ENCODE data around the gene CFAP45. TPM values are rescaled to one million over a fixed set of nuclear protein-coding genes. Genes with fewer than 3 reads are reported as not detected.

Gene CFAP45
- total RNA-seq, 2 experiments from 2014 or later: 1.3 to 1.6 TPM

DNA sequence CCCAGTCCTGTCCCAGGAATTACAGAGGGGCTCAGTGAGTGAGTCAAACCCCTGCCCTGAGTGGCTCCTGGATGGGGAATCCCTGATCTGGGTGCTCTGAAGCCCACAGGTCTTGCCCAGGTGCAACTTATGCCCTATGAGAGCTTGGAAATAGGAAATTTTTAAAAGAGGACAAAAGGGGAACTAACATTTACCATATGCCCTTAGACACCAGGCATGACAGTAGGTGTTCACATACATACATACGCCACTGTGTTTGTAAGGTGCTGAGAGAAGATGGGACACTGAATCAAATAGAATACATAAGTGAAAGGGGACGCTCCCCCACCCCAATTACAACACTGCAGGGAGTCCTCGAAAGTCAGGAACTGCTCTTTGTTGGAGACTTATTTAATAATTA is 1.4 kb downstream of the CFAP45 start:
- no peaks in the 10 kb centered on the region for H3K36me3 Mint-ChIP-seq
- peaks cover 4% of the 10 kb centered on the region for H3K27me3 Mint-ChIP-seq
- CTCF ChIA-PET: no interaction called here
- ATAC-seq: no peak
- no peak overlapping the region for H3K27ac Mint-ChIP-seq
- H3K4me3 Mint-ChIP-seq: no peak overlapping the region
- H3K9me3 Mint-ChIP-seq (ENCODE audit: low read depth): no peaks in the 10 kb centered on the region
- DNase-seq: no peak
- no peaks in the 10 kb centered on the region for H3K4me1 Mint-ChIP-seq

DNA sequence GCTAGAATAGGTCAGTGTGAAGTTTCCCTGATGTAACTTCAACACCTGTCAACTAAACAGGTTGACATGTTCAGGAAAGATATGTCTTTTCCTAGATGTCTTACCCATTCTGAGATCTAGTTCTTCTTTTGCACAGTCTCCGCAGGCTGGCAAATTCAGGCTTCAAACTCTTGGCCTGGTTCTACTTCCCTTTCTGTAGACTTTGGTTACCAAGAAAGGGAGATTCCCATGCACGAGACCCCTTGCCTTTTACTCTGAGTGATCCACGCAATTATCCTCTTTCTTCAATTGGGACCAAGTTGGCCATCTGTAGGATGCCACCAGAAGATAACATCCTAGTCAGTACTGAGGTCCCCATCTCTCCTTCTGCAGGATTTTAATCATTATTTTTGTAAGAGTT is 2.0 kb downstream of the CFAP45 start:
- Mint-ChIP-seq H3K9me3 (ENCODE audit: low read depth) (no peaks in the 10 kb centered on the region), H3K36me3 (no peaks in the 10 kb centered on the region), H3K27ac (no peak overlapping the region), H3K27me3 (peaks cover 4% of the 10 kb centered on the region), H3K4me1 (no peaks in the 10 kb centered on the region), H3K4me3 (no peak overlapping the region)
- DNase-seq (no peak), ATAC-seq (no peak)
- CTCF ChIA-PET: no interaction called here

DNA sequence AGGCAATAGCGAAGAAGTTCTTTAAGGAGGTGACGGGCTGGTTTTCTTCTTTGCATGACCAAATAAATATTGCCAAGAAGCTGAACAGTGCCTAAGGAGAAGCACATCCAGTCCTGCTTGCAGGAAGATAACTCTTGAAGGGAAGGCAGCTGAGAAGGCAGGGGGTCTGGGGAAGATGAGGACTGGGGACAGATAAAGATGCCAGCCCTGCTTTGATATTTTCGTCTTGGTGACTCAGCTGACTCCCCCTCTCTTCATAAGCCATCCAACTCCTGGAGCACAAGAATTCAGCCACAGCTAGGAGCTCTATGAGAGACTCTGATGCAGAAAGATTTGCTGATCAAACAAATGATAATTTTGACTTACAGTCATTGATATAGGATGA is 3.4 kb downstream of the CFAP45 start:
- no peaks in the 10 kb centered on the region for H3K36me3 Mint-ChIP-seq
- peaks cover 4% of the 10 kb centered on the region for H3K27me3 Mint-ChIP-seq
- no peak for DNase-seq
- H3K27ac Mint-ChIP-seq: no peak overlapping the region
- H3K4me3 Mint-ChIP-seq: no peak overlapping the region
- H3K9me3 Mint-ChIP-seq (ENCODE audit: low read depth): no peaks in the 10 kb centered on the region
- CTCF ChIA-PET: interaction anchor here (1.1 to 13.6 kb wide), 5 partner anchors 48 to 111 kb away, joined by 4 to 430 read pairs (median 39); partner anchors contain the start of genes FCRL6 and IGSF9
- H3K4me1 Mint-ChIP-seq: peaks cover 2% of the 10 kb centered on the region
- no peak for ATAC-seq

DNA sequence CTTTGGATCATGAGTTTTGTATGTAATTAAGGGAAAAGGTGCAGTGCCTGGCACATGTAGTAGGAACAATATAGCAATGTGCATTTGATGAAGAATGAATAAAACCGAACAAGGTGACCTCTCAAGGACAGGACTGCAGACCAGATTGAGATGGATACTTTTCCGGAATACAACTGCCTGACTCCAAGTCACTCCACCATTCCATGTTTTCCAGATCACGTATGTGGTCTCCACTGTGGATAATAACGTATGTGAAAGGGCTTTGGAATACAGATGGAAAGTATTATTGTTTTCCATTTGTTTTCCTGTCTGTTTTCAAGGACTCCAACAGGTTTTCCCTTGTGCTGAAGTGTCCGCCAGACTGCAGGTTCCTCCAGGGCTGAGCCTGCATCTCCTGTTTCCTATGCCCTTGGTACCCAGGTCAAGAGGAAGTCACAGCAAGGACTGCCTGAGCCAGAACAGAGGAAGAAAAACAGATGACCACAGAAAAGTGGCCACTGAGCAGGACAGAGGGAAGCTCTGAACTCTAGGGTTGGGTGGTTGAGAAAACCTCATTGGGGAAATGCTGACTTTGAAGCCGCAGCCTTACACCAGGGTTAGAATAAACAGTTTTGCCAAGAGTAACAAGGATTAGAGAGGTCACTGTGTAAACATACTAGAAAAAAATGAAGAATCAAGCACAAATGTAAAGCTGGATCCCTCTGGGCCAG is 4.0 kb downstream of the CFAP45 start:
- no peaks in the 10 kb centered on the region for H3K9me3 Mint-ChIP-seq (ENCODE audit: low read depth)
- no peak overlapping the region for H3K27ac Mint-ChIP-seq
- CTCF ChIA-PET: interaction anchor here (1.0 to 13.6 kb wide), 5 partner anchors 49 to 111 kb away, joined by 3 to 430 read pairs (median 39); partner anchors contain the start of genes FCRL6 and IGSF9
- no peak overlapping the region for H3K4me3 Mint-ChIP-seq
- H3K27me3 Mint-ChIP-seq: peaks cover 4% of the 10 kb centered on the region
- H3K4me1 Mint-ChIP-seq: peaks cover 4% of the 10 kb centered on the region
- ATAC-seq (no peak), DNase-seq (no peak)
- no peaks in the 10 kb centered on the region for H3K36me3 Mint-ChIP-seq

DNA sequence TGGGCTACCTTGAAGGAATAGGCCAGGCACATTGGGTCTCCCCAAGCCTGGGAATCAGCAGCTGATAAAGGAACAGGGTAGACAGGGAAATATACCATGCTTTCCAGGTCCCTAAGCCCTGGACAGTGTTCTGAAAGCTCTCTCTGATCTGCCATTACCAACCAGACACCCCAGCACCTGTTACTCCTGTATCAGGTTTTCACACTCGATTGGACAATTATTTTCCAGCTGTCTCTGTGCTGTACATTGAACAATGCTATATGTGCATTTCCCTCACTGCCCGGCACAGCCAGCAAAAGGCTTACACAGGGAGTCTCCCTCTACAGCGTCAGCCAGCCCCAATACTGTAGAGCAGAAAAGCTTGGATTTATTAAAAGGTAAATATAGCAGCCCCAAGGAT is 4.7 kb downstream of the CFAP45 start:
- H3K36me3 Mint-ChIP-seq: no peaks in the 10 kb centered on the region
- H3K27ac Mint-ChIP-seq: no peak overlapping the region
- no peak overlapping the region for H3K4me3 Mint-ChIP-seq
- H3K9me3 Mint-ChIP-seq (ENCODE audit: low read depth): no peaks in the 10 kb centered on the region
- DNase-seq: no peak
- CTCF ChIA-PET: interaction anchor here (1.0 to 13.6 kb wide), 7 partner anchors 12 to 112 kb away, joined by 3 to 430 read pairs (median 6); partner anchors contain the start of genes FCRL6 and IGSF9
- H3K27me3 Mint-ChIP-seq: peaks cover 4% of the 10 kb centered on the region
- H3K4me1 Mint-ChIP-seq: peaks cover 6% of the 10 kb centered on the region
- ATAC-seq: no peak

DNA sequence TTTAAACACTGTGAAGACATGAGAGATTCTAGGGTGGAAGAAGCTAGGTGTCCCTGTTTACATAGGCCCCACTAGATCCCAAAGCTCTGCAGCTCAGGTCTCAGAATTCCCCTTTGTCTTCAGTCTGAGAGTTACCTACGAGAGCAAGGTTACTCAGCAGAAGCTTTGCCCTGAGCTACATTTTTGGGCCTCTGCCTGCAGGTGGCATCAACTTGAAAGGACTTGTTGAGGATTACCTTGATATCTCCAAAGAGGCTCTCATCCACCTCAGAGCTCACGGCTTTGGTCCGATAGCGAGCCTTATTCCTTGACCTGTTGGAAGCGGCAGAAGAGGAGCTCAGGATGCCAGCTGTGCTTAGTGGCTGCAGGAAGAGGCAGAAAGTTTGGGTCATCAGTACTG is 7.0 kb downstream of the CFAP45 start:
- ATAC-seq: no peak
- DNase-seq: peak; percentile 51
- H3K4me3 Mint-ChIP-seq: no peak overlapping the region

DNA sequence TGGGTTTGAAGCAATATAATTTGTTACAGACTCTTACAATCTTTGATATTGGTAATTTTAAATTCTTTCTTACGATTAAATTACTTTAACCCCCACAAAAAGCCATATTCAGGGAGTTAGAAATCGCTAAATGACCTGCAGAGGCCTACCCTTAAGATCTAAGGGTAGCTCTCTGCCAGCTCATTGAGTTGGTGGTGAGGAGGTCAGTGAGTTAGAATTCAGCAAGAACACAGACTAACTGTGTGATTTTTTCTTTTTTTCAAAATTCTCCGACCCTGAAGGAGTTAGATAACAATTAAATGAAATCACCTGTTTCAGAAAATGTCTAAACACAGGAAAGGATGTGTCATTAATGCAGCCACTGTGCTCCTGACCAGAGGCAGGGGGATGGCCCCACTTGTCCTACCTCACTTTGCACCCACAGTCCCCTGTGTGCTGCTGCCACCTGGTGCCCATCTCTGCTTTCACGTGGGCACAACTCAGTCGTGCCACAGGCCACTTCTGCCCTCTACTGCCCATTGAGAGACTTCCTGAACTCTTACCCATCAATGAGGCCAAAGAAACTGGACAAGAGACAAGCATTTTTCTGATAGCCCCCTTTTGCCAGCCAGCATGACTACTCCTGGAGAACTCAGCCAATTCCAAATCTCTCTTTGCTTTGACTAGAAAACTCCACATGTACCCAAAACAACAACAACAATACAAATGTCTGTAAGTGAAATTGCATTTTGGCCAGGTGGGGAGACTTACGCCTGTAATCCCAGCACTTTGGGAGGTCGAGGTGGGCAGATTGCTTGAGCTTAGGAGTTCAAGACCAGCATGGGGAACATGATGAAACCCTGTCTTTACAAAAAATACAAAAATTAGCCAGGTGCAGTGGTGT is 8.4 kb downstream of the CFAP45 start:
- ATAC-seq: peak; percentile 96
- Mint-ChIP-seq H3K27me3 (peaks cover 4% of the 10 kb centered on the region), H3K4me1 (peaks cover 18% of the 10 kb centered on the region), H3K9me3 (ENCODE audit: low read depth) (no peaks in the 10 kb centered on the region), H3K36me3 (no peaks in the 10 kb centered on the region), H3K27ac (no peak overlapping the region), H3K4me3 (no peak overlapping the region)
- CTCF ChIA-PET: interaction anchor here (0.6 to 13.6 kb wide), 35 partner anchors 9 to 678 kb away, joined by 3 to 430 read pairs (median 5); partner anchors contain the start of genes DUSP23, FCRL6, IGSF9 and SLAMF8
- DNase-seq: peak; percentile 86

More for the DNA sequence above, 7.0 kb downstream of the CFAP45 start:
- H3K4me1 Mint-ChIP-seq: peaks cover 18% of the 10 kb centered on the region
- no peaks in the 10 kb centered on the region for H3K36me3 Mint-ChIP-seq
- H3K27ac Mint-ChIP-seq: no peak overlapping the region
- H3K27me3 Mint-ChIP-seq: peaks cover 4% of the 10 kb centered on the region
- CTCF ChIA-PET: interaction anchor here (0.7 to 13.6 kb wide), 32 partner anchors 8 to 679 kb away, joined by 3 to 430 read pairs (median 4); partner anchors contain the start of genes DUSP23, FCRL6, IGSF9 and SLAMF8
- H3K9me3 Mint-ChIP-seq (ENCODE audit: low read depth): no peaks in the 10 kb centered on the region

DNA sequence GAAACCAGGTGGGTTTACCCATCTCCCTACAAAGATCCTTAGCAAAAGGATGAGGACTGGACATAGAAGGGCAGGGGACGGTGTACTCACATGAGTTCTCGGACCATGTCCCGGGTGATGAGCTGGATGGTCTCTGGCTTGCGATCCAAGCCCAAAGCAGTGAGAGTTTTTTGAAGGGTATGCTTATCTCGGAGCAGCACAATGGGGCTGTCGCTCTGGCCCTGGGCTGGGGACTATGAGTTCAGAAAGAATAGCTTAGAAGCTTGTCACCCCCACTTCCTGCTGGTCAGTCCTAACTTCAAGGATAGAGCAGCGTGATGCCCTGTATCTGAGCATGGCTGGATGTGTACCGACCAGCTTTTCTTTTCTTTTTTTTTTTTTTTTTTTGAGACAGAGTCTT is 9.6 kb downstream of the CFAP45 start:
- CTCF ChIA-PET: interaction anchor here (0.7 to 13.6 kb wide), 27 partner anchors 10 to 758 kb away, joined by 3 to 430 read pairs (median 5); partner anchors contain the start of genes DUSP23, FCRL6, SLAMF8 and TAGLN2
- Mint-ChIP-seq H3K27ac (peak overlapping the region; percentile 8), H3K9me3 (ENCODE audit: low read depth) (no peaks in the 10 kb centered on the region), H3K4me3 (no peak overlapping the region), H3K4me1 (peaks cover 18% of the 10 kb centered on the region), H3K36me3 (no peaks in the 10 kb centered on the region), H3K27me3 (no peaks in the 10 kb centered on the region)
- no peak for DNase-seq
- ATAC-seq: no peak

DNA sequence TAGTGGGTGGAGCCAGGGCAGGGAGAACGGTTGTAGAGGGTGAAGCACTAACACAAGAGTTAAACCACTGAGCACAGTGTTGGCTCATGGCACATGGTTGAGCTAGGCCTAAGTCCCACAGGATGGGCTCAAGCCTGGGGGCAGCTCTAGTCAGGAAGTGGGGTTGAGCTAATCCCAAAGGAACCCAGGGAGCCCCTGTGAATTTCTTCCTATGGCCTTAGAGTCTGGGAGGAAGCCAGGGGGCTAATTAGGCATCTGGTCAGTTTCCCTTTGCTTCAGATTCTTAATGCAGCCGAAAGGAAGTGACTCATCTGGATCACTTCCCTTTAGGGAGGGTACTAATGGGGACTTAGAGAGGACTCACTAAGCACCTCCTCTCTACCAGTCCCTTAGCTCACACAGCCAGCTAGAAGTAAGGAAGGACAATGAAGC is 10.1 kb downstream of the CFAP45 start:
- H3K27ac Mint-ChIP-seq: peak overlapping the region; percentile 8
- CTCF ChIA-PET: interaction anchor here (0.7 to 13.6 kb wide), 19 partner anchors 10 to 757 kb away, joined by 3 to 430 read pairs (median 8); partner anchors contain the start of genes DUSP23, FCRL6, SLAMF8 and TAGLN2
- DNase-seq: no peak
- H3K27me3 Mint-ChIP-seq: no peaks in the 10 kb centered on the region
- H3K36me3 Mint-ChIP-seq: no peaks in the 10 kb centered on the region
- H3K4me1 Mint-ChIP-seq: peaks cover 18% of the 10 kb centered on the region
- peak; percentile 67 for ATAC-seq
- no peak overlapping the region for H3K4me3 Mint-ChIP-seq
- no peaks in the 10 kb centered on the region for H3K9me3 Mint-ChIP-seq (ENCODE audit: low read depth)

DNA sequence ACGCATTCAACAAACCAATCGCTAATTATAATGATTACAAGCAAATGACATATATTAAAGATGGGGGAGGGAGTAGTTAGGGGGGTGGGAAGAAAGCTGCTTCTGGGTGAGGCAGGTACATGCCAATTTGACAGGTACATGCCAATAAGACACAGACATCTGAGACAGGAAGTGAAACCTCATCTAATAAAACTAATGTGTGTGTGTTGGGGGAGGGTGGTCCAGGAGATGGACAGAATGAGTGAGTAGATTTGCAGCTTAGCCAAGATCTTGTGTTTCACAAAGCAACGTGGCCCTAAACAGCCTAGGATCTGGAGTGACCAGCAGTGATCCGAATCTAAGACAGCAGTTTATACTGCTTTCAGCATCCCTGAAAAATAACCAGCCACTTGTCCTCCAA is 10.8 kb downstream of the CFAP45 start:
- Mint-ChIP-seq H3K36me3 (no peaks in the 10 kb centered on the region), H3K4me3 (no peak overlapping the region), H3K27ac (no peak overlapping the region), H3K27me3 (no peaks in the 10 kb centered on the region), H3K4me1 (peaks cover 18% of the 10 kb centered on the region), H3K9me3 (ENCODE audit: low read depth) (no peaks in the 10 kb centered on the region)
- CTCF ChIA-PET: interaction anchor here (0.9 to 13.6 kb wide), 14 partner anchors 9 to 756 kb away, joined by 3 to 430 read pairs (median 8); partner anchors contain the start of genes DUSP23, FCRL6 and SLAMF8
- DNase-seq (no peak), ATAC-seq (no peak)

DNA sequence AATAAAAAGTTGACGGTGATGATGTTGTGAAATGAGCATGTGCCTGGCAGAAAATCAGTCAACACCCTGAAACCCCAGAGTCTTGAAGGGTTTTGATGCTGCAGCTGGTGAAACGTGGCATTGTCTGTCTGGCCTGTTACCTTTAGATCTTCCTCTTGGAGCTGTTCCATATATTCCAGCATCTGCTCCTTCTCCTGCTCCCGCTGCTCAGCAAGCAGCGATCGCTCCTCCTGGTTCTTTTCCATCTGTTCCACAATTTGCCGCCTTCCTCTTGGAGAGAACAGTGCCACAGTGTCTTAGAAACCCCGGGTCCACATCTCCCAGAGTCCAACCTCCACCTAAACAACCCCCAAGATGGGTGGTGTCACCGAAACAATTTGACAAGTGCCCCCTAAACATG is 15.7 kb downstream of the CFAP45 start:
- CTCF ChIA-PET: interaction anchor here (13.6 kb wide), 1 partner anchor 83 kb away, joined by 430 read pairs; the partner anchor contains the start of gene FCRL6

DNA sequence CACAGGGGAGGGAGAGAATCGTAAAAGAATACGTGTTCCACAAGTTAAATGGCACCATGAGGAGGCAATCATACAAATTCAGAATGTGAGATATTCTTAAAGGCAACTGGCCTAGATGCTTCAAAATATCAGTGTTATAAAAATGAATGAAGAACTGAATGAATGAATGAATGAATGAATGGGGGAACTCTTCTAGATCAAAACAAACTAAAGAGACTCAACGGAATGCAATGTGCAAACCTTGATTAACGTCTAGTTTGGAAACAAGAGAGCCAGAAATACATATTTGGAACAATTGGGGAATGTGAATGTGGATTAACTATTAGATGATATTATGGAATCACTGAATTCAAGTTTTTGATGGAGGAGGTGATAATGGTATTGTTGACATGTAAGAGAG is 16.8 kb downstream of the CFAP45 start:
- H3K27me3 Mint-ChIP-seq: no peaks in the 10 kb centered on the region
- H3K36me3 Mint-ChIP-seq: no peaks in the 10 kb centered on the region
- H3K4me3 Mint-ChIP-seq: no peak overlapping the region
- no peaks in the 10 kb centered on the region for H3K4me1 Mint-ChIP-seq
- CTCF ChIA-PET: no interaction called here
- no peak for ATAC-seq
- H3K9me3 Mint-ChIP-seq (ENCODE audit: low read depth): no peaks in the 10 kb centered on the region
- no peak for DNase-seq
- no peak overlapping the region for H3K27ac Mint-ChIP-seq

More for the DNA sequence above, 15.7 kb downstream of the CFAP45 start:
- no peak for ATAC-seq
- Mint-ChIP-seq H3K4me3 (no peak overlapping the region), H3K27me3 (no peaks in the 10 kb centered on the region), H3K4me1 (peaks cover 2% of the 10 kb centered on the region), H3K9me3 (ENCODE audit: low read depth) (no peaks in the 10 kb centered on the region), H3K36me3 (no peaks in the 10 kb centered on the region), H3K27ac (no peak overlapping the region)
- no peak for DNase-seq

DNA sequence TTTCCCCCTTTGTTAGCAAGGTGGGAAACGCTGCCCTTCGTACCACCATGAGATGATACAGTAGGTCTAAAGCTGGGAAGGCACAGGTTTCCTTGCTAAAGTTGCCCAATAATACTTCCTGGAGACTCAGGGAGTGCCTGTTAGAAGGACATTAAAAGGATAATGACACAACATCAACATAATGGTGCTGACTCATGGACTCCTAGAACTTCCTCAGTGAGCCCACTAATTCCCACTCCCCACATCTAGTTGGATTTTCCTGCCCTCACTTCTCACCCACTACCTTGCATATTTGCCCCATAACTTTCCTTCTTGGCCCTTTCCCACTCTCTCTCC is 17.5 kb downstream of the CFAP45 start:
- DNase-seq (no peak), ATAC-seq (no peak)
- Mint-ChIP-seq H3K36me3 (no peaks in the 10 kb centered on the region), H3K27me3 (no peaks in the 10 kb centered on the region), H3K4me3 (no peak overlapping the region), H3K9me3 (ENCODE audit: low read depth) (no peaks in the 10 kb centered on the region), H3K4me1 (no peaks in the 10 kb centered on the region), H3K27ac (no peak overlapping the region)
- CTCF ChIA-PET: interaction anchor here (5.3 kb wide), 1 partner anchor 9 kb away, joined by 34 read pairs; no protein-coding TSS in a partner anchor
